ENCODE measurements around the gene CCDC188. TPM values are rescaled to one million over a fixed set of nuclear protein-coding genes. Genes with fewer than 3 reads are reported as not detected.
A peak's percentile ranks its signal among the peaks of the same experiment; 100 is the strongest.

CCDC188 gene
- total and polyA plus RNA-seq, 10 of the 15 experiments (the other 5 are each of a cell fraction or from before 2014, with no cell fraction given), result not detected

DNA sequence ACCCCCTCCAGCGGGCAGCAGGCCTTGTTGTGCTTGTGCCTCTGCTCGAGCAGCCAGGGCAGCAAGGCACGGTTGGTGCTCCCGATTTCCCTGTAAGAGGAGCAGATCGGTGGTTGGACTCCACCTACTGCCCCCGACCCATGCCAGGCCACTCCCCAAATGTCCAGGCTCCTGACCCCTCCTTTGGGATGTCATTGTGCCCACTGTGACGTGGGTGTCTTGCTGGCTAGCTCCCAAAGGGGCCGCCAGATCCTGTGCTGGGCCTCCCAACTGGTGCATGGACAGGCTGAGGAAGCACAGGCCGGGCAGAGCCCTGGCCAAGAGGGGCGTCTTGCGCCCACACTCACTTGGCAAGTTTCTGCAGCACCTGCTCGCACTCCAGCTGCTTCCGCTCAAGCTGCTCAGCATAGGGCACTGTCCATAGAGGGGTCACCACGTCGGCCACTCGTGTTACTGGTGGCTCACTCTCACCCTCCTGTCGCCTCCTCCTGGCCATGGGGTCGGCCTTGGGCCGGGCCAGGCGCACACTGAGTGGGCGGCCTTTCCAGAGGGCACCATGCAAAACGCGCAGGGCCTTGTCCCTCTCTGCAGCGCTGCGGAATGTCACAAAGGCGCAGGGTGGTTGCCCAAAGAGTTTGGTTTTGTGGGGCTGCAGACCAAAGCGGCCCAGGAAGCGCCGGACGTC, 35.0 kb downstream of the CCDC188 start, which contains the start of gene RANBP1:
TSS of gene RANBP1 (plus strand) at position 414 of the 685 bp plus-strand sequence. CDS start at position 495, 81 bp downstream.
- TF ChIP-seq BACH1 (IDR thresholded peaks at IDR 0.05; ENCODE audit: borderline replicate concordance), result 0 out of 2 replicates have a peak, but pooled peaks have one; percentile 11
- no peak for TF ChIP-seq RFX5 (IDR thresholded peaks at IDR 0.05; ENCODE audit: low read depth, low read length)
- TF ChIP-seq, protein P1, sequence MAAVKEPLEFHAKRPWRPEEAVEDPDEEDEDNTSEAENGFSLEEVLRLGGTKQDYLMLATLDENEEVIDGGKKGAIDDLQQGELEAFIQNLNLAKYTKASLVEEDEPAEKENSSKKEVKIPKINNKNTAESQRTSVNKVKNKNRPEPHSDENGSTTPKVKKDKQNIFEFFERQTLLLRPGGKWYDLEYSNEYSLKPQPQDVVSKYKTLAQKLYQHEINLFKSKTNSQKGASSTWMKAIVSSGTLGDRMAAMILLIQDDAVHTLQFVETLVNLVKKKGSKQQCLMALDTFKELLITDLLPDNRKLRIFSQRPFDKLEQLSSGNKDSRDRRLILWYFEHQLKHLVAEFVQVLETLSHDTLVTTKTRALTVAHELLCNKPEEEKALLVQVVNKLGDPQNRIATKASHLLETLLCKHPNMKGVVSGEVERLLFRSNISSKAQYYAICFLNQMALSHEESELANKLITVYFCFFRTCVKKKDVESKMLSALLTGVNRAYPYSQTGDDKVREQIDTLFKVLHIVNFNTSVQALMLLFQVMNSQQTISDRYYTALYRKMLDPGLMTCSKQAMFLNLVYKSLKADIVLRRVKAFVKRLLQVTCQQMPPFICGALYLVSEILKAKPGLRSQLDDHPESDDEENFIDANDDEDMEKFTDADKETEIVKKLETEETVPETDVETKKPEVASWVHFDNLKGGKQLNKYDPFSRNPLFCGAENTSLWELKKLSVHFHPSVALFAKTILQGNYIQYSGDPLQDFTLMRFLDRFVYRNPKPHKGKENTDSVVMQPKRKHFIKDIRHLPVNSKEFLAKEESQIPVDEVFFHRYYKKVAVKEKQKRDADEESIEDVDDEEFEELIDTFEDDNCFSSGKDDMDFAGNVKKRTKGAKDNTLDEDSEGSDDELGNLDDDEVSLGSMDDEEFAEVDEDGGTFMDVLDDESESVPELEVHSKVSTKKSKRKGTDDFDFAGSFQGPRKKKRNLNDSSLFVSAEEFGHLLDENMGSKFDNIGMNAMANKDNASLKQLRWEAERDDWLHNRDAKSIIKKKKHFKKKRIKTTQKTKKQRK (IDR thresholded peaks at IDR 0.05; ENCODE audit: low read depth, low read length), result no peak
- BruUV-seq (replicated peaks), result no TSS peak
- H3K4me2 ChIP-seq (ENCODE audit: control insufficient read depth, insufficient read depth), result peak within 1 kb of the TSS; percentile 96
- H3K4me1 ChIP-seq (ENCODE audit: control insufficient read depth, insufficient read depth, low read length), result peaks cover 33% of the 10 kb centered on the region
- intact Hi-C loops (cut with micrococcal nuclease; ENCODE audit: unreplicated experiment) (loop anchor here (5.0 kb wide), 1 partner anchor 144 kb away; no protein-coding TSS in a partner anchor), in situ Hi-C loops (cut with MboI) (no loop called here)
- ChIA-PET POLR2A (no interaction called here), CTCF (interaction anchor here (1.5 kb wide), 1 partner anchor 37 kb away, joined by 3 read pairs; no protein-coding TSS in a partner anchor), RAD21 (ENCODE audit: unreplicated experiment) (no interaction called here), SMC1A (ENCODE audit: uncharacterized antibody, unreplicated experiment) (no interaction called here)
- peak within 1 kb of the TSS; percentile 76 for H2AFZ ChIP-seq (ENCODE audit: control insufficient read depth, low read depth, low read length)
- H3K36me3 ChIP-seq (ENCODE audit: control insufficient read depth in 2 of 2, insufficient read depth in 2 of 2, low read length in 1 of 2), result peaks cover 32 to 44% of the 10 kb centered on the region in 2 experiments
- no peaks in the 10 kb centered on the region for H3K27me3 ChIP-seq (replicated peaks in 1 of 2; ENCODE audit: control insufficient read depth in 2 of 2, insufficient read depth in 2 of 2, low read length in 1 of 2)
- H3K79me2 ChIP-seq (ENCODE audit: control insufficient read depth, insufficient read depth, low read length), result peaks cover 59% of the 10 kb centered on the region
- H3K9me3 ChIP-seq (replicated peaks; ENCODE audit: control insufficient read depth, insufficient read depth, low read length), result no peaks in the 10 kb centered on the region
- no peak for ATAC-seq
- no peak for FAIRE-seq
- H3K27ac ChIP-seq (ENCODE audit: control insufficient read depth, insufficient read depth), result peak within 1 kb of the TSS; percentile 91
- 0 out of 2 replicates have a peak, but pooled peaks cover 2% of the 10 kb centered on the region for H4K20me1 ChIP-seq (ENCODE audit: control insufficient read depth, insufficient read depth)
- H3K9ac ChIP-seq (ENCODE audit: control insufficient read depth, insufficient read depth, low read length), result peak within 1 kb of the TSS; percentile 91
- peak within 1 kb of the TSS; percentile 83 for H3K4me3 ChIP-seq
- no peak for DNase-seq (ENCODE audit: low read depth, low spot score)
- WGBS (ENCODE audit: insufficient coverage, insufficient replicate concordance, low lambda C conversion rate, missing lambda C conversion rate), result 62% methylated on average over 30 of the region's 30 CpGs

Measured in GM12878 (cell line).